Measurements from ENCODE around the gene TNFAIP1.

TNFAIP1 gene

DNA sequence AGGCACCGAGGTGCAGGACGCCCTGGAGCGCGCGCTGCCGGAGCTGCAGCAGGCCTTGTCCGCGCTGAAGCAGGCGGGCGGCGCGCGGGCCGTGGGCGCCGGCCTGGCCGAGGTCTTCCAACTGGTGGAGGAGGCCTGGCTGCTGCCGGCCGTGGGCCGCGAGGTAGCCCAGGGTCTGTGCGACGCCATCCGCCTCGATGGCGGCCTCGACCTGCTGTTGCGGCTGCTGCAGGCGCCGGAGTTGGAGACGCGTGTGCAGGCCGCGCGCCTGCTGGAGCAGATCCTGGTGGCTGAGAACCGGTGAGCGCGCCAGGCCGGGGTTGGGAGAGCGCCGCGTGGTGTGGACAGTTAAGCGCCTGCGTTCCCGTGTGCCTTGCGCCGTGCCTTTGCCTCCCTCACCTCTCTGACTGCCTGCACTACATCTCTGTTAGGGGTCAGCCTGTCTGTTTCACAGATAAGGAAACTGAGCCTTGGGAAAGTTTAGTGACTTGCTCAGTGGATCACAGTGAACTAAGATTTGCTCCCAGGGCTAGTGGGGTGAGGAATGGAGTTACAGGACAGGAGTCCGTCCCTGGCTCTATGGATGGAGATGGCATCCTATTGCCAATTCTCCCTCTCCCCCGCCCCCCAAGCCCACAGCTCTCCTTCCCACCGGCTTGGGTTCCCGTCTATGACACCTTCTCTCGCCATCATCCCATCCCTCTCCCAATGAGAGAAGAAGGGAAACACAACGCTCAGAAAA, 36.8 kb downstream of the TNFAIP1 start:
- DNase-seq: no peak

DNA sequence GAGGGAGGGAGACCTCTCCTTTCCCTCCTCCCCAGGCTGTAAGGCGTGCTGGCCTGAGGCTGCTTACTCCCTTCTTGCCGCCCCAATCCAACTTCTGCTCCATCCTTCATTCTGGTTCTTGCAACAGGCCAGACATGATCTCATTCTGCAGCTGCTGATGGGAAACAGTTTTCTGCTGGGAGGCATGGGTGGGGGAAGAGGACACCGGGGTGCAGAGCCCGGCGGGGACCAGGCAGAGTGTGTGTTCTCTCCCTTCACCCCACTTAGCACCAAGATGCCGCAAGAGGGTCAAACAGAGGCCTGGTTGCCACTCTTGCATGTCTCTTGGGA, 37.3 kb downstream of the TNFAIP1 start:
- no peak for DNase-seq

GRCh38 chr17:28379814-28380801, 44.5 kb downstream of the TNFAIP1 start:
- DNase-seq: no peak

- DNase-seq: no peak
Measured at GRCh38 chr17:28381141-28381825, 45.7 kb downstream of the TNFAIP1 start.

GRCh38 chr17:28384281-28385036, 48.9 kb downstream of the TNFAIP1 start:
- peak; percentile 50 for DNase-seq

- no peak for DNase-seq
Measured at GRCh38 chr17:28385037-28385400, 49.5 kb downstream of the TNFAIP1 start.

DNA sequence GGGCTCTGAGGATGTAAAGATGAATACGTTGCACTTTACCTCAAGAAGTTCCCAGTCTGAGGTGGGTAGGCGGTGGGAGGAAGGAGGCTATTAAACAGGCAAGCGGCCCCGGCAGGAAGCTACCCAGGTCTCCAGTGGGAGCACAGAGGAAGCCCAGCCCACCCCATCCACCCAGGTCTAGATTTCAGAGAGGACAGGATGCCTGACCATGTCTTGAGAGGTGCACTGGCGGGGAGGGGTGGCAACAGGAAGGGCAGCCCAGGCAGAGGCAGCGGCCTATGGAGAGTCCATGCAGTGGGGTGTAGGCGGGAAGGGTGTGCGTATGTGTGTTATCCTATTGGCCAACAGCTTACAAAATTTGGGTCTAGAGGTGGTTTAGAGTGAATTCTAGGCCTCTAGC, 49.8 kb downstream of the TNFAIP1 start:
- DNase-seq: no peak

DNA sequence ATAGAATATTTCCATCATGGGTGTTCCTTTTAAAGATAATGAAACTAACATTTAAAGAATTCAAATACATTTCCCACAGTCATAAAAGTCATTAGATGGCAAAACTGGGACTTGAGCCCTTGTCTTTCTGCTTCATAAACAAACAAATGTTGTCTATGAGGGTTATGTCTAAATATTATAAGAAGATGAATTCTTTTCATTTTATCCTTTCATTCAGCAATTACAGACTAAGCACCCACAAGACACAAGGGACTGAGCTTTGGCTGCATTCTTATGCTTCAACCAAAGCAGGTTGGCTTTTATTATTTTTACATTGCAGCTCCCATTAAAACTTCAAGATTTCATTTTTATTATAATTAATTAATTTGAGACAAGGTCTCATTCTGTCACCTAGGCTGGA, 50.8 kb downstream of the TNFAIP1 start:
- no peak for DNase-seq

DNA sequence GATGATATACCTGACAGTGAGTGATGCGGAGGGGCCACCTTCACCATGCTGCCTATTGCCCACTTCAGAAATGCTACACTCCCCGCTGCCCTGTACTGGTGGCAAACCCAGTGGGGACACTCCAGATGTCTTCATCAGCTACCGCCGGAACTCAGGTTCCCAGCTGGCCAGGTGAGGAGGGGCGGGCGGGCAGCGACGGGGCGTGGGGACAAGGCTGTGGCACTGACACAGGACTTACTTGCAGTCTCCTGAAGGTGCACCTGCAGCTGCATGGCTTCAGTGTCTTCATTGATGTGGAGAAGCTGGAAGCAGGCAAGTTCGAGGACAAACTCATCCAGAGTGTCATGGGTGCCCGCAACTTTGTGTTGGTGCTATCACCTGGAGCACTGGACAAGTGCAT, 52.5 kb downstream of the TNFAIP1 start:
- DNase-seq: no peak

DNA sequence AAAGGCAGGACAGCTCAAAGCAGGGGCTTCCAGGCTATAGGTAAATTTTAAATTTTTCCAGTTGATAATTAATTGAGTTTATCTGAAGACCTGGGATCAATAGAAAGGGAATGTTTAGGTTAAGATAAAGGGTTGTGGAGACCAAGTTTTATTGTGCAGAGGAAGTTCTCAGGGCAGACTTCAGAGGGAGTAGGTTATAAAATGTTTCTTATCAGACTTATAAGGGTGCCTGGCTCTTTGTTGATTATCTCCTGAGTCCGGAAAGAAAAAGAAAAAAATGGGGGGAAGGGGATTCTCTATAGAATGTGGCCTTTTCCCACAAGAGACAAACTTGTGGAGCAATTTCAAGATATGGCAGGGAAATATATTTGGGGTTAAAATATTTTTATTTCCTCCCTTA, 54.6 kb downstream of the TNFAIP1 start:
- no peak for DNase-seq

- DNase-seq: no peak
Measured at GRCh38 chr17:28390563-28390962, 55.0 kb downstream of the TNFAIP1 start.

GRCh38 chr17:28390984-28391383, 55.4 kb downstream of the TNFAIP1 start:
- no peak for DNase-seq

GRCh38 chr17:28391401-28391800, 55.8 kb downstream of the TNFAIP1 start:
- DNase-seq: no peak

- DNase-seq: no peak
Measured at GRCh38 chr17:28392491-28392890, 56.9 kb downstream of the TNFAIP1 start.

GRCh38 chr17:28394337-28395116, 59.0 kb downstream of the TNFAIP1 start:
- no peak for DNase-seq

- DNase-seq: no peak
Measured at GRCh38 chr17:28395426-28395825, 59.9 kb downstream of the TNFAIP1 start.

GRCh38 chr17:28395968-28396367, 60.4 kb downstream of the TNFAIP1 start:
- DNase-seq: no peak

Data from effector CD4-positive, alpha-beta T cell (primary cell).